Esophagus muscularis mucosa (tissue), 4 donors: ENCODE data around the gene C1orf21. TPM values are rescaled to one million over a fixed set of nuclear protein-coding genes. Genes with fewer than 3 reads are reported as not detected.

Source experiments
- DNase-seq: peaks from one replicate; pipeline ENCODE4 v3.0.0-alpha.2; 2017; ENCODE audit errors: extremely low spot score
- H3K27ac ChIP-seq, 4 donors: fragments of 200-600 bp; sonication (generic); replicated peaks in 1 of 4; 1 replicate in 3 of 4; 2 replicates in 1 of 4; pipeline ENCODE4 v1.5.1; 2016 to 2019; ENCODE audit warnings: mild to moderate bottlenecking in 1 of 4
- H3K27me3 ChIP-seq, 4 donors: fragments of 200-600 bp; sonication (generic); one replicate each; pipeline versions ENCODE4 v1.5.1 to v1.6.0; 2016 to 2019
- H3K36me3 ChIP-seq, 4 donors: fragments of 200-600 bp; sonication (generic); one replicate each; pipeline ENCODE4 v1.5.1; 2016 to 2019
- H3K4me1 ChIP-seq, 4 donors: fragments of 200-600 bp; sonication (generic); one replicate each; pipeline ENCODE4 v1.5.1; 2016 to 2019
- H3K4me3 ChIP-seq, 4 donors: fragments of 200-600 bp; sonication (generic); 1 replicate in 2 of 4; 2 replicates in 2 of 4; pipeline ENCODE4 v1.5.1; 2016 to 2019; ENCODE audit warnings: mild to moderate bottlenecking in 4 of 4, moderate library complexity in 1 of 4
- H3K9me3 ChIP-seq, 4 donors: fragments of 200-600 bp; sonication (generic); 1 replicate in 3 of 4; 2 replicates in 1 of 4; pipeline ENCODE4 v1.5.1; 2016 to 2019
- CTCF ChIP-seq, 3 experiments: fragments of 200-600 bp in 2 of 3; fragments of 450-650 bp in 1 of 3; sonication (generic) in 2 of 3; IDR thresholded peaks; one replicate each; pipeline ENCODE4 v1.5.1; 2017 to 2019; ENCODE audit warnings: antibody characterized with exemption in 3 of 3, mild to moderate bottlenecking in 2 of 3, moderate library complexity in 1 of 3
- EP300 ChIP-seq: sonication (generic); formaldehyde crosslinking; IDR thresholded peaks from one replicate; pipeline ENCODE4 v1.6.1; 2017; ENCODE audit warnings: antibody characterized with exemption
- POLR2A ChIP-seq: fragments of 450-650 bp; IDR thresholded peaks from one replicate; pipeline ENCODE4 v1.6.1; 2017; ENCODE audit warnings: antibody characterized with exemption, moderate library complexity, mild to moderate bottlenecking, low read depth
- POLR2AphosphoS5 ChIP-seq, 2 donors: sonication (generic); formaldehyde crosslinking; IDR thresholded peaks; one replicate each; pipeline ENCODE4 v1.6.1; 2017; ENCODE audit warnings: antibody characterized with exemption in 2 of 2
- WGBS: methylation state at CpG from one replicate; pipeline ENCODE4 v1.1.5; 2018; 5-methylcytosine and 5-hydroxymethylcytosine counted together
- intact Hi-C: fragments of 100-400 bp; cut with DNase I; formaldehyde crosslinking; loops from one replicate; pipeline ENCODE4 v1.15.1; 2023
- total RNA-seq, 4 donors: library from RNA; depleted of rRNA; stranded (reverse); fragments of >200 nt; gene quantifications; one replicate each; pipeline versions ENCODE4 v1.1.0 to v1.2.1, GENCODE V29; 2016

The C1orf21 gene
- total RNA-seq, 4 donors from 2014 or later = 39.5 to 91.7 (median 58.8) TPM

DNA sequence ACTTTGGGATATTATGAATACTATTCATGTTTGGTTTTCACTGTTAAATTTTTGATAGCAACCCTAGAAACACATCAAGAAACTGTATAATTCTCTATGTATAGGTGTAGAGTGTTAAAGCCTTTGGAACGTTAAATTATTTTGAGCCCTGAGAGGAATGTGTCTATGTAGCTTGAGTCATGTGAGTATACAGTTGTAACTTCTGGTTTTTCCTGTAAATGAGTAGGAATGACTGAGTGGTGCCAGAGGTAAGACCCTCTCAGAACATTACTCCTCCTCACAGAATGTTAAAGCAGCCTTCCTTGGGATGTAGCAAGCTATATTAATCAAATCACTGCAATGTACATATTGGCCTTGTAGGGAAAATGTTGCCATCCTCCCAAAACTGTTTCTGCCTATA, 69.0 kb downstream of the C1orf21 start:
- TF ChIP-seq CTCF (IDR thresholded peaks at IDR 0.05) (no peak), EP300 (no peak), POLR2AphosphoS5 (IDR thresholded peaks at IDR 0.05) (no peak), POLR2A (no peak)
- Histone ChIP-seq H3K4me1 (peaks cover 44 to 79% (median 76%) of the 10 kb centered on the region in 4 donors), H3K9me3 (no peaks in the 10 kb centered on the region), H3K27me3 (no peaks in the 10 kb centered on the region), H3K27ac (no peak overlapping the region), H3K4me3 (no peak overlapping the region), H3K36me3 (no peaks in the 10 kb centered on the region)
- intact Hi-C loops = no loop called here
- WGBS = 76% methylated on average over 1 of the region's 1 CpG
- no peak for DNase-seq

DNA sequence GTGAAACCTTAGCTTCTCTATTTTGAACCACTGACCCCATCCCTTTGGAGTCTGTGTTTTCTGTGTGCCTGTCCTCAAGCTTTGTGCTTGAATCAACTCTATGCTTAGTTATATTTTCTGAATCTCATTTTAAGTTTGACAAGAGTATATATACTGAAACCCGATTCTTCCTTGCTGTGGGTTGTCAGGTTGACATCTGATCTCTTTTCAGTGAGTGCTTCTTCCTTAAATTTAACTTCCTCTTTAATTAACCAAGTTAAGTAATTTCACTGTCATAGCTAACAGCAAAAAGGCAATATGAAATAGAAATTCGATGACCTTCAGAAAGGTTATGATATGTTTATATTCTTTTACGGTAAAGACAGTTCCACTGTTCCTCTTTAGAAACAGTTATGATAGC, 69.4 kb downstream of the C1orf21 start:
- 45% methylated on average over 3 of the region's 3 CpGs for WGBS
- TF ChIP-seq POLR2A = no peak
- TF ChIP-seq EP300 = no peak
- no peak for TF ChIP-seq POLR2AphosphoS5 (IDR thresholded peaks at IDR 0.05)
- TF ChIP-seq CTCF (IDR thresholded peaks at IDR 0.05) = no peak
- Histone ChIP-seq H3K4me1 (peaks cover 48 to 83% (median 80%) of the 10 kb centered on the region in 4 donors), H3K27ac (no peak overlapping the region), H3K27me3 (no peaks in the 10 kb centered on the region), H3K9me3 (no peaks in the 10 kb centered on the region), H3K36me3 (no peaks in the 10 kb centered on the region), H3K4me3 (no peak overlapping the region)
- intact Hi-C loops = no loop called here
- no peak for DNase-seq

- 88% methylated on average over 3 of the region's 3 CpGs for WGBS
- TF ChIP-seq EP300 = no peak
- no peak for TF ChIP-seq POLR2A
- TF ChIP-seq POLR2AphosphoS5 (IDR thresholded peaks at IDR 0.05) = no peak
- TF ChIP-seq CTCF (IDR thresholded peaks at IDR 0.05) = no peak
- H3K36me3 ChIP-seq = no peaks in the 10 kb centered on the region
- intact Hi-C loops = no loop called here
- H3K4me1 ChIP-seq = peaks cover 60 to 94% (median 89%) of the 10 kb centered on the region in 4 donors
- no peak overlapping the region for H3K4me3 ChIP-seq
- H3K9me3 ChIP-seq = no peaks in the 10 kb centered on the region
- H3K27me3 ChIP-seq = no peaks in the 10 kb centered on the region
- DNase-seq = no peak
- H3K27ac ChIP-seq = no peak overlapping the region
These were observed 70.7 kb downstream of the C1orf21 start for GRCh38 chr1:184457500-184457899.

DNA sequence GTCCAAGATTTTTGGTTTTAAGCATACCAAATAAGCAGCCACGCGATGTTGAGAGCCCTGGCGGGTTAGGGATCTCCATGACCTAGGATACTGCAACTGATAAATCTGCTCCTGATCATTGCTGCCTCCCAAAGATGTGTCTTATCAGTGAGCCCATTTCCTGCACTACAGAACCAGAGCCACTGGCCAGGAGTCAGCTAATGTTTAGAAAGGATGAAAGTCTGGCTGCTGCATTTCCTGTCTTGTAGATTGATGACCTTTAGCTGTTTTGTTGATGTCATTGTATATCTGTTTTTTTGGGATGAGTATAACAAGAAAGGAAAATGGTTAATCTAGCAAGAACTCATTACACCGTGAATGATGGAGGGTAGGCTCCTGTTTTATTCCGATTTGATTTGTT, 74.5 kb downstream of the C1orf21 start:
- Histone ChIP-seq H3K27me3 (no peaks in the 10 kb centered on the region), H3K4me3 (no peak overlapping the region), H3K4me1 (peaks cover 50 to 68% (median 56%) of the 10 kb centered on the region in 4 donors), H3K36me3 (no peaks in the 10 kb centered on the region), H3K27ac (no peak overlapping the region), H3K9me3 (no peaks in the 10 kb centered on the region)
- intact Hi-C loops = no loop called here
- TF ChIP-seq EP300 (no peak), POLR2AphosphoS5 (IDR thresholded peaks at IDR 0.05) (no peak), CTCF (IDR thresholded peaks at IDR 0.05) (no peak), POLR2A (no peak)
- DNase-seq = no peak
- WGBS = 76% methylated on average over 5 of the region's 5 CpGs

DNA sequence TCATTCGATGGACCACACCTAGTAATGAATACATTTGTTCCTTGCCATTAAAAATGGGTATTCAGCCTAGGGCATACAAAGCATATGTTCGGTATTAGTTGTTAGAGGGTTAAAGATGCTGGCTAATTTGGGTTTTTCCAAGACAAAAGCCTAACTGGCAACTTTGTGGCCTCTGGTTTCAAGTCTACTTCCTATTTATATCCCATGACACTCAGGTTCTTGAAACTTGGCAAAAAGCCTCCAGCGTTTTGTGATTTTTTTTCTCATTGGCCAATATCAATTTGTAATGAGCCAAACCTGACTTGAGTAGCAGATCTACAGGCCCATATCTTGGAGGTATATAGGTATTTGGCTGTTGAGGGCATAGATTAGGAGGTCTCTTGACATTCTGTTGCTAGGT, 75.3 kb downstream of the C1orf21 start:
- intact Hi-C loops = no loop called here
- Histone ChIP-seq H3K27me3 (no peaks in the 10 kb centered on the region), H3K9me3 (no peaks in the 10 kb centered on the region), H3K27ac (no peak overlapping the region), H3K4me3 (no peak overlapping the region), H3K36me3 (no peaks in the 10 kb centered on the region), H3K4me1 (peaks cover 46 to 65% (median 52%) of the 10 kb centered on the region in 4 donors)
- DNase-seq = no peak
- 73% methylated on average over 3 of the region's 3 CpGs for WGBS
- no peak for TF ChIP-seq POLR2AphosphoS5 (IDR thresholded peaks at IDR 0.05)
- no peak for TF ChIP-seq EP300
- no peak for TF ChIP-seq POLR2A
- no peak for TF ChIP-seq CTCF (IDR thresholded peaks at IDR 0.05)
